OCI-LY7 (cell line): Measurements from ENCODE around the gene BPIFB6.

ENCODE experiments used
- CTCF ChIP-seq: fragments of 200-600 bp; sonication (generic); conservative IDR thresholded peaks from 2 replicates; pipeline ENCODE4 v1.5.1; 2014; ENCODE audit warnings: mild to moderate bottlenecking, antibody characterized with exemption, low read length, moderate library complexity, mixed read lengths
- EZH2phosphoT487 ChIP-seq: fragments of 200-600 bp; sonication (generic); IDR thresholded peaks from 2 replicates; pipeline ENCODE4 v1.6.1; 2018; ENCODE audit warnings: low read depth, borderline replicate concordance, mild to moderate bottlenecking, mixed run types, antibody characterized with exemption, low read length, moderate library complexity, mixed read lengths

GRCh38 chr20:32984631-32985354 lies 46.7 kb upstream of the BPIFB6 start:
- TF ChIP-seq CTCF (no peak), EZH2phosphoT487 (no peak)
